Mucosa of descending colon (tissue), 3 donors: ENCODE measurements around the gene FAM168A. TPM values are rescaled to one million over a fixed set of nuclear protein-coding genes. Genes with fewer than 3 reads are reported as not detected.
A peak's percentile ranks its signal among the peaks of the same experiment; 100 is the strongest.

Experiments
- ATAC-seq: fragments of 200-7000 bp; cut with Tn5 transposase; one replicate; pipeline ENCODE4 v1.9.1; 2020; ENCODE audit warnings: mild to moderate bottlenecking, moderate library complexity
- DNase-seq, 3 donors: peaks; one replicate each; pipeline ENCODE4 v3.0.0-alpha.2; 2020
- H3K36me3 ChIP-seq: fragments of 200-600 bp; one replicate; pipeline ENCODE4 v1.8.0; 2021; ENCODE audit warnings: low read depth, mild to moderate bottlenecking
- H3K4me1 ChIP-seq: fragments of 200-600 bp; one replicate; pipeline ENCODE4 v1.8.0; 2021; ENCODE audit warnings: low read depth, mild to moderate bottlenecking
- H3K4me3 ChIP-seq: fragments of 200-600 bp; one replicate; pipeline ENCODE4 v1.8.0; 2021; ENCODE audit warnings: mild to moderate bottlenecking
- H3K9me3 ChIP-seq: fragments of 200-600 bp; one replicate; pipeline ENCODE4 v1.8.0; 2021; ENCODE audit warnings: mild to moderate bottlenecking
- CTCF ChIP-seq: fragments of 200-600 bp; IDR thresholded peaks from one replicate; pipeline ENCODE4 v1.8.0; 2022; ENCODE audit warnings: antibody characterized with exemption, mild to moderate bottlenecking
- intact Hi-C, 2 donors: fragments of 100-400 bp; cut with DNase I in 1 of 2; cut with micrococcal nuclease in 1 of 2; formaldehyde crosslinking; loops; one replicate each; pipeline versions ENCODE4 v1.11.0 to v1.11.1; 2022; cut with DNase I, micrococcal nuclease
- total RNA-seq, 3 donors: library from RNA; stranded (reverse); fragmentation: NEBNext Ultra II Directional in 2 of 3; extraction: Animal tissue kit (Norgen Biotek cat#: 25700) in 2 of 3; gene quantifications; one replicate each; pipeline versions ENCODE4 v1.2.1 to v1.2.4, GENCODE V29; 2021 to 2023
- donor health status: DM: no; HTN: no; CAD: no; lungs with moderate emphysema.
- donor health status: DM: no; HTN: no; CAD: no.
- donor health status: DM: no; HTN: yes; CAD: no.

Gene FAM168A
- total RNA-seq, 3 donors from 2014 or later = 16.6 to 46.4 (median 19.9) TPM

- no peaks in the 10 kb centered on the region for H3K9me3 ChIP-seq
- DNase-seq (no peak), ATAC-seq (no peak)
- H3K36me3 ChIP-seq = no peaks in the 10 kb centered on the region
- H3K4me1 ChIP-seq = no peaks in the 10 kb centered on the region
- intact Hi-C loops = no loop called here
- no peak for TF ChIP-seq CTCF
- H3K4me3 ChIP-seq = no peak overlapping the region
These were observed 35.1 kb upstream of the FAM168A start for GRCh38 chr11:73632996-73633395.

- TF ChIP-seq CTCF = no peak
- no peak for ATAC-seq
- Histone ChIP-seq H3K4me3 (no peak overlapping the region), H3K36me3 (no peaks in the 10 kb centered on the region), H3K4me1 (no peaks in the 10 kb centered on the region), H3K9me3 (no peaks in the 10 kb centered on the region)
- DNase-seq = no peak
- intact Hi-C loops = loop anchor here in 1 of 2 donors (5.0 kb wide), 1 partner anchor 32 kb away; no protein-coding TSS in a partner anchor
These were observed 32.0 kb upstream of the FAM168A start for GRCh38 chr11:73629907-73630306.

- no peaks in the 10 kb centered on the region for H3K36me3 ChIP-seq
- peak; percentile 95 for ATAC-seq
- H3K4me3 ChIP-seq = no peak overlapping the region
- peak; percentile 92 for TF ChIP-seq CTCF
- H3K4me1 ChIP-seq = no peaks in the 10 kb centered on the region
- intact Hi-C loops = loop anchor here in 1 of 2 donors (5.0 kb wide), 1 partner anchor 36 kb away; no protein-coding TSS in a partner anchor
- peak; percentile 60 to 83 (median 76) for DNase-seq
- H3K9me3 ChIP-seq = no peaks in the 10 kb centered on the region
These were observed 27.9 kb upstream of the FAM168A start for GRCh38 chr11:73625696-73626318.

- ATAC-seq = peak; percentile 42
- H3K4me1 ChIP-seq = no peaks in the 10 kb centered on the region
- no peak for TF ChIP-seq CTCF
- H3K9me3 ChIP-seq = no peaks in the 10 kb centered on the region
- no peak overlapping the region for H3K4me3 ChIP-seq
- DNase-seq = no peak
- H3K36me3 ChIP-seq = no peaks in the 10 kb centered on the region
- intact Hi-C loops = no loop called here
These were observed 25.8 kb upstream of the FAM168A start for GRCh38 chr11:73623686-73624085.

- no peak for ATAC-seq
- no peak for DNase-seq
- Histone ChIP-seq H3K9me3 (no peaks in the 10 kb centered on the region), H3K4me3 (no peak overlapping the region), H3K4me1 (no peaks in the 10 kb centered on the region), H3K36me3 (no peaks in the 10 kb centered on the region)
- no peak for TF ChIP-seq CTCF
- intact Hi-C loops = no loop called here
These were observed 25.1 kb upstream of the FAM168A start for GRCh38 chr11:73622926-73623593.
